ENCODE results near the gene RBM5.

The RBM5 gene

GRCh38 chr3:50163572-50164455 is 75.1 kb downstream of the RBM5 start:
- no peak for DNase-seq

DNA sequence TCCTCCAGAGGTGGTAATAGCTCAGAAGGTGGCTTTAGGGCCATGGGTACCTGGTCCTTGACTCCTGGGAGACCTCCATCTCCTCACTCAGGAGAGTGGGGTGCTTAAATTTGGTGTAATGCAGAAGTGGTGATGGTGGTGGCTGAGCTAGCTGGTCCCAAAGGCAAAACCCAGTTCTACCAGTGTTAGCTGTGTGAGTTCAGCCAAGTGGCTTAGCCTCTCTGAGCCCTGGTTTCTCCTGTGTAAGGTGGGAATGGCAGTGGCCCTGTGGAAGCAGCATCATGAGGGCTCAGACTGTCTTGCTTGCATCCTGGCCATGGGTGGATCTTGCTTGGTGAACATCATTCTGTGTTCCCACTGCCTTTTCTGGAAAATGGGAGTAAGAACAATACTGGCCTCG is 75.8 kb downstream of the RBM5 start:
- no peak for DNase-seq

- no peak for DNase-seq
These were observed 76.5 kb downstream of the RBM5 start for GRCh38 chr3:50164984-50165909.

- no peak for DNase-seq
These were observed 77.3 kb downstream of the RBM5 start for GRCh38 chr3:50165910-50166538.

- no peak for DNase-seq
These were observed 77.9 kb downstream of the RBM5 start for GRCh38 chr3:50166620-50167019.

DNA sequence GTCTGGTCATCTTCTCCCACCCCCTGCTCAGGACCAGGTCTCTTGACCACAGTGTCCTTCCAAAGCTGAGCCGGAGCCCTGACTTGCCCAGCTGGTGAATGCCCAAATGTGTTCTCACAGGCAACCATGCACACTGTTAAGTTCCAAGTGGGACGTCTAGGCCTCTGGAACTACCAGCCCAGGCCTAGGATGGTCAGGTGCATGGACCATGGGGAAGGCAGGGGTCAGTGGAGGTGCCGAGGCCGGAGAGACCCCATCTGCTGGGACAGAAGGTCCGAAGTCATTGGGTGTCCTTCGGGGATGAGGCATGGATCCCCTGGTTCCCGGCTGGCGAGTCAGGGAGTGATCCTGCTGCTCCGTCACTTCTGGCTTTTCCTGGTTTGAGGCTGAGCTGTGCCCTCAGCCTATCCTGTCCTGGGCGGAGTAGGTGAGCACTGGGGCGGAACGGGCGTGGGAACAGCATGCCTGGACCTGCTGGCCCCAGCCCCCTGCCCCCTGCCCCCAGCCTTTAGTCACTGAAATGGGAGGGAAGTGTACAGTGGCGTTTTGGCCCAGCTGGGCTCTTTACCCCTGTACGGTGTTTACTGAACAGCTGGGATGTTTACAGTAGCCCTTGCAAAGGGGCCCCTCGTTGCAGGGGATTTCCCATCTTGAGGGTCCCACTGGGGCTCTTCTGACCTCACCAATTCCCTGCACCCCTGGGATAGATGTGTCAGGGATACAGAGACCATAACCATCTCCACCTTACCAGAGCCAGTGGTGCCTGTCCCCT is 78.5 kb downstream of the RBM5 start:
- no peak for DNase-seq

GRCh38 chr3:50167841-50168209 is 79.1 kb downstream of the RBM5 start:
- DNase-seq: no peak

DNA sequence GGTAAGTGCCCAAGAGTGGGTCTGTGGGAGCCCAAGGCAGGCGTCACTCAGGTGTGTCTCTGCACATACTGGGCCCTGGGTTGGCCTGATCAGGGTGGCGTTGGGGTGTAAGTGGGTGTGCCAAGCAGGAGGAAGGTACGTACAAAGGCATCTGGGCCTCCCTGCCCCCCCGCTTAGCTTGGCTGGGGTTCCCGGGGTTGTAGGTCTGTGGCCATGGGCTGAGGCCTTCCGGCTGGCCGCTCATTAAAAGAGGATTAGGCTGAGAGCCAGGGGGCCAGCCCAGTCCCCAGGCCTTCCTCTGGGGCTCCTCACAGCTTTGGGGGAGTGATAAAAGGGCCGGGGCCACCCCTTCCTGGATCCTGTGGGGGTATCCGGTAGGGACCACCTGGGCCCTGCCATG is 79.7 kb downstream of the RBM5 start:
- no peak for DNase-seq
